ENCODE results near the gene NOVA2.

NOVA2 gene

DNA sequence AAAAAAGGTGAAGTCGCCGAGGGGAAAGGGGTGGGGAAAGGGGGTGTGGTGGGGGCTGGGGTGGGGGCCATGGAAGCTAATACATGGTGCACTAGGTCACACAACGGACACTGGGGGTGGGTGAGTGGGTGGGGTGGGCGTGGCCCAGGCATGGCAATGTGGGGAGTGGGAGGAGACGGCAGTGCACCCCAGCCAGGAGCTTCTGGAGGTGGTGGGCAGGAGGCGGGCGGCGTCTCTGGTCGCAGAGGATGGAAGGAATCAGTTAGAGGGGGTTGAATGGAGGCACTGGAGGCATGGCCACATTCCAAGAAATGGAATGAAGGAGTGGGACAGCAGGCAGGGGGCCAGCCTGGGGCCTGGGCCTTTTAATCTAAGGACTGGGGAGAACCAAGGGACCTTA is 39.9 kb downstream of the NOVA2 start:
- Histone ChIP-seq H4K8ac (ENCODE audit: low read depth, low read length) (no peak overlapping the region), H2BK120ac (ENCODE audit: insufficient read depth, low read length, poor library complexity) (no peak overlapping the region), H3K27ac (ENCODE audit: low read depth, low read length) (no peak overlapping the region), H3K23ac (ENCODE audit: low read length) (no peak overlapping the region), H4K91ac (ENCODE audit: low read depth, low read length) (no peak overlapping the region), H3K79me1 (ENCODE audit: low read length) (no peaks in the 10 kb centered on the region), H3K27me3 (ENCODE audit: insufficient read depth, low read length) (no peaks in the 10 kb centered on the region), H3K79me2 (ENCODE audit: control insufficient read depth, insufficient read depth, low read length, poor library complexity) (no peaks in the 10 kb centered on the region), H2BK12ac (ENCODE audit: low read length) (no peak overlapping the region), H2AK5ac (ENCODE audit: low read length) (no peak overlapping the region), H3K4me2 (ENCODE audit: low read length) (no peak overlapping the region), H3K18ac (ENCODE audit: low read length) (no peak overlapping the region), H2AFZ (ENCODE audit: insufficient read depth, low read length, poor library complexity) (no peak overlapping the region), H3K9ac (ENCODE audit: low read length) (no peak overlapping the region), H3K36me3 (ENCODE audit: control insufficient read depth in 1 of 2, insufficient read depth in 2 of 2, low read length in 2 of 2) (no peaks in the 10 kb centered on the region), H2BK5ac (ENCODE audit: low read depth, low read length, poor library complexity) (no peak overlapping the region), H4K12ac (ENCODE audit: low read depth, low read length) (no peak overlapping the region), H3K9me3 (ENCODE audit: insufficient read depth, low read depth, low read length) (peaks cover 2% of the 10 kb centered on the region), H3K4ac (ENCODE audit: low read depth, low read length) (no peak overlapping the region), H3K4me3 (ENCODE audit: low read depth, low read length) (no peak overlapping the region), H3K4me1 (ENCODE audit: control insufficient read depth in 1 of 2, insufficient read depth in 2 of 2, low read length in 2 of 2) (no peaks in the 10 kb centered on the region), H3K14ac (ENCODE audit: low read length) (no peak overlapping the region)
- no CpG with 5 or more reads among the region's 9 CpGs for WGBS (ENCODE audit: extremely low coverage, insufficient coverage, insufficient read length)
- DNase-seq = no peak

DNA sequence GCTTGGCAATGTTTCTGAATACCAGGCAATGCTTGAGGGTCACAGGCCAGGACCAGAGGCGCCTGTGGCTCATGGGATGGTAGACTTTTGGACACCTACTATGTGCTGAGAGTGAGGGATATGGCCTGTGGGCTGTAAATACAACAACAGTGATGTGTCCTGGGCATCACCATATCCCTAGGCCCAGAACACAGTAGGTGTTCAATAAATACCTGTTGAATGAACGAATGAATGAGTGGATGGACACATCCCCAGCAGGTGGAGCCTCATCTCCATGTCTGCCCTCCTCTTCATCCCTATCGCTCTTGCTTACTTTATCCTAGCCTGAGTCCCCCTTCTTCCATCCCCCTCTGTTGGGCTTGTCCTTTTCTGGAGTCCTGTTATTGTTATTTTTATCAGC is 42.6 kb downstream of the NOVA2 start:
- no peak overlapping the region for H2BK12ac ChIP-seq (ENCODE audit: low read length)
- no peak overlapping the region for H3K23ac ChIP-seq (ENCODE audit: low read length)
- no CpG with 5 or more reads among the region's 3 CpGs for WGBS (ENCODE audit: extremely low coverage, insufficient coverage, insufficient read length)
- H2BK5ac ChIP-seq (ENCODE audit: low read depth, low read length, poor library complexity) = no peak overlapping the region
- H3K27ac ChIP-seq (ENCODE audit: low read depth, low read length) = no peak overlapping the region
- H3K4me2 ChIP-seq (ENCODE audit: low read length) = no peak overlapping the region
- DNase-seq = no peak
- no peak overlapping the region for H4K12ac ChIP-seq (ENCODE audit: low read depth, low read length)
- H3K79me2 ChIP-seq (ENCODE audit: control insufficient read depth, insufficient read depth, low read length, poor library complexity) = no peaks in the 10 kb centered on the region
- peaks cover 2% of the 10 kb centered on the region for H3K9me3 ChIP-seq (ENCODE audit: insufficient read depth, low read depth, low read length)
- peaks cover 3% of the 10 kb centered on the region for H3K79me1 ChIP-seq (ENCODE audit: low read length)
- H3K36me3 ChIP-seq (ENCODE audit: control insufficient read depth in 1 of 2, insufficient read depth in 2 of 2, low read length in 2 of 2) = no peaks in the 10 kb centered on the region
- no peak overlapping the region for H3K4me3 ChIP-seq (ENCODE audit: low read depth, low read length)
- no peak overlapping the region for H2AFZ ChIP-seq (ENCODE audit: insufficient read depth, low read length, poor library complexity)
- H4K8ac ChIP-seq (ENCODE audit: low read depth, low read length) = no peak overlapping the region
- H2BK120ac ChIP-seq (ENCODE audit: insufficient read depth, low read length, poor library complexity) = no peak overlapping the region
- no peak overlapping the region for H4K91ac ChIP-seq (ENCODE audit: low read depth, low read length)
- no peak overlapping the region for H3K4ac ChIP-seq (ENCODE audit: low read depth, low read length)
- no peak overlapping the region for H3K18ac ChIP-seq (ENCODE audit: low read length)
- H3K4me1 ChIP-seq (ENCODE audit: control insufficient read depth in 1 of 2, insufficient read depth in 2 of 2, low read length in 2 of 2) = peaks cover 2 to 5% of the 10 kb centered on the region in 2 experiments
- H3K9ac ChIP-seq (ENCODE audit: low read length) = no peak overlapping the region
- no peak overlapping the region for H3K14ac ChIP-seq (ENCODE audit: low read length)
- H3K27me3 ChIP-seq (ENCODE audit: insufficient read depth, low read length) = no peaks in the 10 kb centered on the region
- H2AK5ac ChIP-seq (ENCODE audit: low read length) = no peak overlapping the region

- Histone ChIP-seq H2BK120ac (ENCODE audit: insufficient read depth, low read length, poor library complexity) (no peak overlapping the region), H3K9ac (ENCODE audit: low read length) (no peak overlapping the region), H3K23ac (ENCODE audit: low read length) (no peak overlapping the region), H2BK12ac (ENCODE audit: low read length) (no peak overlapping the region), H3K4ac (ENCODE audit: low read depth, low read length) (no peak overlapping the region), H2AFZ (ENCODE audit: insufficient read depth, low read length, poor library complexity) (no peak overlapping the region), H3K4me1 (ENCODE audit: control insufficient read depth in 1 of 2, insufficient read depth in 2 of 2, low read length in 2 of 2) (peaks cover 5 to 9% of the 10 kb centered on the region in 2 experiments), H3K14ac (ENCODE audit: low read length) (no peak overlapping the region), H3K4me2 (ENCODE audit: low read length) (no peak overlapping the region), H3K18ac (ENCODE audit: low read length) (no peak overlapping the region), H4K91ac (ENCODE audit: low read depth, low read length) (no peak overlapping the region), H2AK5ac (ENCODE audit: low read length) (no peak overlapping the region), H3K27ac (ENCODE audit: low read depth, low read length) (no peak overlapping the region), H2BK5ac (ENCODE audit: low read depth, low read length, poor library complexity) (no peak overlapping the region), H4K12ac (ENCODE audit: low read depth, low read length) (no peak overlapping the region), H3K9me3 (ENCODE audit: insufficient read depth, low read depth, low read length) (no peaks in the 10 kb centered on the region), H3K36me3 (ENCODE audit: control insufficient read depth in 1 of 2, insufficient read depth in 2 of 2, low read length in 2 of 2) (no peaks in the 10 kb centered on the region), H4K8ac (ENCODE audit: low read depth, low read length) (no peak overlapping the region), H3K79me1 (ENCODE audit: low read length) (peaks cover 3% of the 10 kb centered on the region), H3K27me3 (ENCODE audit: insufficient read depth, low read length) (no peaks in the 10 kb centered on the region), H3K4me3 (ENCODE audit: low read depth, low read length) (no peak overlapping the region), H3K79me2 (ENCODE audit: control insufficient read depth, insufficient read depth, low read length, poor library complexity) (no peaks in the 10 kb centered on the region)
- DNase-seq = no peak
- WGBS (ENCODE audit: extremely low coverage, insufficient coverage, insufficient read length) = no CpG with 5 or more reads among the region's 2 CpGs
These were observed 44.4 kb downstream of the NOVA2 start for GRCh38 chr19:45929247-45929646.

- peak overlapping the region; percentile 16 for H4K12ac ChIP-seq (ENCODE audit: low read depth, low read length)
- DNase-seq = peak; percentile 95 to 99
- no peak overlapping the region for H3K4ac ChIP-seq (ENCODE audit: low read depth, low read length)
- no peak overlapping the region for H2BK5ac ChIP-seq (ENCODE audit: low read depth, low read length, poor library complexity)
- no peak overlapping the region for H2BK12ac ChIP-seq (ENCODE audit: low read length)
- no CpG with 5 or more reads among the region's 33 CpGs for WGBS (ENCODE audit: extremely low coverage, insufficient coverage, insufficient read length)
- H4K8ac ChIP-seq (ENCODE audit: low read depth, low read length) = peak overlapping the region; percentile 39
- no peaks in the 10 kb centered on the region for H3K27me3 ChIP-seq (ENCODE audit: insufficient read depth, low read length)
- H3K4me3 ChIP-seq (ENCODE audit: low read depth, low read length) = no peak overlapping the region
- no peak overlapping the region for H2BK120ac ChIP-seq (ENCODE audit: insufficient read depth, low read length, poor library complexity)
- no peak overlapping the region for H3K9ac ChIP-seq (ENCODE audit: low read length)
- H2AK5ac ChIP-seq (ENCODE audit: low read length) = no peak overlapping the region
- H3K9me3 ChIP-seq (ENCODE audit: insufficient read depth, low read depth, low read length) = no peaks in the 10 kb centered on the region
- H3K4me1 ChIP-seq (ENCODE audit: control insufficient read depth in 1 of 2, insufficient read depth in 2 of 2, low read length in 2 of 2) = peaks cover 5 to 9% of the 10 kb centered on the region in 2 experiments
- H3K14ac ChIP-seq (ENCODE audit: low read length) = no peak overlapping the region
- H3K36me3 ChIP-seq (ENCODE audit: control insufficient read depth in 1 of 2, insufficient read depth in 2 of 2, low read length in 2 of 2) = no peaks in the 10 kb centered on the region
- peak overlapping the region; percentile 52 for H3K4me2 ChIP-seq (ENCODE audit: low read length)
- no peak overlapping the region for H3K27ac ChIP-seq (ENCODE audit: low read depth, low read length)
- H2AFZ ChIP-seq (ENCODE audit: insufficient read depth, low read length, poor library complexity) = no peak overlapping the region
- H3K79me1 ChIP-seq (ENCODE audit: low read length) = peaks cover 3% of the 10 kb centered on the region
- H3K23ac ChIP-seq (ENCODE audit: low read length) = no peak overlapping the region
- H3K79me2 ChIP-seq (ENCODE audit: control insufficient read depth, insufficient read depth, low read length, poor library complexity) = no peaks in the 10 kb centered on the region
- H4K91ac ChIP-seq (ENCODE audit: low read depth, low read length) = peak overlapping the region; percentile 13
- no peak overlapping the region for H3K18ac ChIP-seq (ENCODE audit: low read length)
These were observed 46.0 kb downstream of the NOVA2 start for GRCh38 chr19:45927565-45928261.
